Osteoblast (primary cell): ENCODE data around the gene TTLL13. TPM values are rescaled to one million over a fixed set of nuclear protein-coding genes. Genes with fewer than 3 reads are reported as not detected.

ENCODE experiments used
- DNase-seq: peaks from one replicate; pipeline ENCODE4 v3.0.0; 2011; ENCODE audit warnings: low spot score, mixed read lengths; ENCODE audit not compliant: insufficient read length; ENCODE audit errors: missing footprints
- H2AFZ ChIP-seq: 2 replicates; pipeline ENCODE4 v1.6.0; 2011; ENCODE audit warnings: mild to moderate bottlenecking, low read length
- H3K27ac ChIP-seq: 2 replicates; pipeline ENCODE4 v1.5.1; 2011; ENCODE audit warnings: mild to moderate bottlenecking, low read depth, low read length, moderate library complexity
- H3K27me3 ChIP-seq: 2 replicates; pipeline ENCODE4 v1.6.0; 2012; ENCODE audit warnings: mild to moderate bottlenecking, control low read depth, inconsistent platforms, low read length, moderate library complexity; ENCODE audit not compliant: insufficient read depth
- H3K36me3 ChIP-seq: 2 replicates; pipeline ENCODE4 v1.5.1; 2011; ENCODE audit warnings: mild to moderate bottlenecking, low read length, control low read depth, moderate library complexity; ENCODE audit not compliant: insufficient read depth
- H3K4me1 ChIP-seq: 2 replicates; pipeline ENCODE4 v1.5.1; 2011; ENCODE audit warnings: mild to moderate bottlenecking, low read length, control low read depth, moderate library complexity; ENCODE audit not compliant: insufficient read depth
- H3K4me2 ChIP-seq: 2 replicates; pipeline ENCODE4 v1.6.0; 2011; ENCODE audit warnings: mild to moderate bottlenecking, low read length; ENCODE audit not compliant: insufficient read depth
- H3K4me3 ChIP-seq: fragments of 200-600 bp; sonication (generic); 3 replicates; pipeline ENCODE4 v1.5.1; 2012; ENCODE audit warnings: mild to moderate bottlenecking, low read length, inconsistent platforms; ENCODE audit not compliant: insufficient read depth
- H3K79me2 ChIP-seq: 2 replicates; pipeline ENCODE4 v1.6.0; 2012; ENCODE audit warnings: mild to moderate bottlenecking, low read length, control low read depth, inconsistent platforms; ENCODE audit not compliant: insufficient read depth
- H3K9me3 ChIP-seq: 2 replicates; pipeline ENCODE4 v1.5.1; 2011; ENCODE audit warnings: low read depth, low read length, control low read depth
- H4K20me1 ChIP-seq: 2 replicates; pipeline ENCODE4 v1.6.0; 2012; ENCODE audit warnings: mild to moderate bottlenecking, low read length, control low read depth; ENCODE audit not compliant: insufficient read depth
- total RNA-seq: library from RNA; depleted of rRNA; stranded (reverse); fragments of >200 nt; gene quantifications from 2 replicates; pipeline ENCODE4 v1.2.3, GENCODE V29; 2012
- TF ChIP-seq, protein P1 (sequence below): IDR thresholded peaks from 2 replicates; pipeline ENCODE4 v1.5.1; 2011; ENCODE audit warnings: mild to moderate bottlenecking, low read depth, low read length, moderate library complexity; ENCODE audit errors: extremely low read depth

TTLL13 gene
- total RNA-seq, 1 donor = under 0.01 TPM

DNA sequence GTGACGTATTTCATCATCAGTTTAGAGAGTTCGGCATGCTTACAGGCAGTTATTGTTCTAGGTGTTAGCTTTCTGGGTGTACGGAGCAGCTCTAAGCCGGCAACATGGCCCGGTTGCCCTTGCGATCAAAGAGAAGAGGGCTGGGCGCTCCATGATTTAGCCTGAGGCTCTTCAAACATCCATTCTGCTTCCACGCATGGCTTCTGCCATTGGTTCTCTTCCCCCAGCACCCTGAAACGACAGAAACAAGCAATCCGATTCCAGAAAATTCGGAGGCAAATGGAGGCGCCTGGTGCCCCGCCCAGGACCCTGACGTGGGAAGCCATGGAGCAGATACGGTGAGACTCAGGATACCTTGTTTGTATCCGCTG is 16.7 kb downstream of the TTLL13 start:
- Histone ChIP-seq H2AFZ (peak overlapping the region; percentile 98), H3K4me1 (peaks cover 33% of the 10 kb centered on the region), H3K27ac (peak overlapping the region; percentile 93), H3K27me3 (no peaks in the 10 kb centered on the region), H3K4me3 (peak overlapping the region; percentile 95), H3K79me2 (peaks cover 51% of the 10 kb centered on the region), H4K20me1 (peaks cover 26% of the 10 kb centered on the region), H3K36me3 (peaks cover 26% of the 10 kb centered on the region), H3K4me2 (peak overlapping the region; percentile 96), H3K9me3 (no peaks in the 10 kb centered on the region)
- TF ChIP-seq, protein P1, sequence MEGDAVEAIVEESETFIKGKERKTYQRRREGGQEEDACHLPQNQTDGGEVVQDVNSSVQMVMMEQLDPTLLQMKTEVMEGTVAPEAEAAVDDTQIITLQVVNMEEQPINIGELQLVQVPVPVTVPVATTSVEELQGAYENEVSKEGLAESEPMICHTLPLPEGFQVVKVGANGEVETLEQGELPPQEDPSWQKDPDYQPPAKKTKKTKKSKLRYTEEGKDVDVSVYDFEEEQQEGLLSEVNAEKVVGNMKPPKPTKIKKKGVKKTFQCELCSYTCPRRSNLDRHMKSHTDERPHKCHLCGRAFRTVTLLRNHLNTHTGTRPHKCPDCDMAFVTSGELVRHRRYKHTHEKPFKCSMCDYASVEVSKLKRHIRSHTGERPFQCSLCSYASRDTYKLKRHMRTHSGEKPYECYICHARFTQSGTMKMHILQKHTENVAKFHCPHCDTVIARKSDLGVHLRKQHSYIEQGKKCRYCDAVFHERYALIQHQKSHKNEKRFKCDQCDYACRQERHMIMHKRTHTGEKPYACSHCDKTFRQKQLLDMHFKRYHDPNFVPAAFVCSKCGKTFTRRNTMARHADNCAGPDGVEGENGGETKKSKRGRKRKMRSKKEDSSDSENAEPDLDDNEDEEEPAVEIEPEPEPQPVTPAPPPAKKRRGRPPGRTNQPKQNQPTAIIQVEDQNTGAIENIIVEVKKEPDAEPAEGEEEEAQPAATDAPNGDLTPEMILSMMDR = no peak
- DNase-seq = peak; percentile 66

DNA sequence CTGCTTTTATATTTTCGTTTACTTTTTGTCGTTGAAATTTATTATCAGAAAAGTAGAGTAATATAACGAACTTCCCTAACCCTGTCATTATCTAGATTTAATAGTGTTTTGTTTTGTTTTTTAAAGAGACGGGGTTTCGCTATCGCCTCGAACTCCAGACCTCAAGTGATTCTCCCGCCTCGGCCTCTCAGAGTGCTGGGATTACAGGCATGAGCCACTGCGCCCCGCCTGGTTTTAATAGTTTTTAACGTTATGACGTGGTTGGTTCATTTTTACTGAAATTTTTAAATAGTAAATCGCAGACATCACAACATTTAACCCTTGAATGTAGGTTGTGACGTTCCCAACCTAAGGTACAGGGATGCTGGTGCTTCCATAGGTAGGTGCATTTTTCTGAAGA is 17.1 kb downstream of the TTLL13 start:
- H3K27me3 ChIP-seq = no peaks in the 10 kb centered on the region
- H3K4me2 ChIP-seq = peak overlapping the region; percentile 96
- TF ChIP-seq, protein P1 = no peak
- peaks cover 33% of the 10 kb centered on the region for H3K4me1 ChIP-seq
- no peaks in the 10 kb centered on the region for H3K9me3 ChIP-seq
- H2AFZ ChIP-seq = peak overlapping the region; percentile 98
- DNase-seq = no peak
- H4K20me1 ChIP-seq = peaks cover 30% of the 10 kb centered on the region
- peak overlapping the region; percentile 95 for H3K4me3 ChIP-seq
- H3K36me3 ChIP-seq = peaks cover 31% of the 10 kb centered on the region
- peaks cover 55% of the 10 kb centered on the region for H3K79me2 ChIP-seq
- peak overlapping the region; percentile 93 for H3K27ac ChIP-seq

DNA sequence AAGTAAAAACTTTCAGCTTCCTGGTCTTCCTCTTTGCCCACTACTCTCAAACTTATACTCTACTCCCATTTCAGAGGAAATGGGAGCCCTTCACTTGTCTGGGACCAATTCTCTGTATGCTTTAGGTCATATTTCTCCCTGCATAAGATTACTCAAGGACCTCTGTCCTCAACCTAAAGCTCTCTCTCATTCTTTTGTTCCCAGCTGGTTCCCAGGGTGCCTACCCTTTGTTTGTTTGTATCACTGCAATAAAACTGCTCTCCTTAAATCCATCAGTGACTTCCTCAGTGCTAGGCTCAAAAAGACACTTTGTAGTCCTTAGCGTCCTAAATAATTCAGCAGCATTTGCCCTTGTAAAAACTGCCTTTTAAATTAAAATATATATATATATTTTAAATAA is 19.1 kb downstream of the TTLL13 start:
- Histone ChIP-seq H4K20me1 (peaks cover 38% of the 10 kb centered on the region), H3K27ac (no peak overlapping the region), H2AFZ (no peak overlapping the region), H3K36me3 (peaks cover 42% of the 10 kb centered on the region), H3K4me2 (peak overlapping the region; percentile 12), H3K4me3 (no peak overlapping the region), H3K79me2 (peaks cover 73% of the 10 kb centered on the region), H3K27me3 (no peaks in the 10 kb centered on the region), H3K9me3 (no peaks in the 10 kb centered on the region), H3K4me1 (peaks cover 24% of the 10 kb centered on the region)
- no peak for DNase-seq
- TF ChIP-seq, protein P1 = no peak

DNA sequence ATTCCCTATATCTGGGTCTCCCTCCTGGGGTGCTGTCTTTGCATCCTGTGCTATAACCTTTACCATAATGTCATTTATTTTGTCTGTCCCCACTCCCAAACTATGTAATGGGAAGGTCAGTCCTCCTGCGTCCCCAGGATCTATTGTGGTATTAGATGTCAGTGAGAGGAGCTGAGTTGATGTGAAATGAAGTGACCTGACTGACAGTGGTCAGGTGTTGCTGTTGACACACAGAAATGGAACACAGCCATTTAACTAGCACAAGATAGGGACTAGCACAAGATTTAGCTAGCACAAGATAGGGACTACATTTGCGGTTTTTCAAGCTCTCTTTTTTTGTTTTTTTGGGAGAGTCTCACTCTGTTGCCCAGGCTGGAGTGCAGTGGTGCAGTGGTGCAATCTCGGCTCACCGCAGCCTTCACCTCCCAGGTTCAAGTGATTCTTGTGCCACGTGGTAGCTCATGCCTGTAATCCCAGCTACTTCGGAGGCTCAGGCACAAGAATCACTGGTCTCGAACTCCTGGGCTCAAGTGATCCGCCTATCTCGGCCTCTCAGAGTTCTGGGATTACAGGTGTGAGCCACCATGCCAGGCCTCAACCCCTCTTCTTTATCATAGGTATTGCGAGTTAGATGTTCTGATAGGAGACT is 21.3 kb downstream of the TTLL13 start:
- Histone ChIP-seq H3K27ac (no peak overlapping the region), H3K79me2 (peaks cover 73% of the 10 kb centered on the region), H3K36me3 (peaks cover 42% of the 10 kb centered on the region)

More for the DNA sequence above, 21.3 kb downstream of the TTLL13 start:
- no peak overlapping the region for H3K4me3 ChIP-seq
- H3K27me3 ChIP-seq = no peaks in the 10 kb centered on the region
- H2AFZ ChIP-seq = no peak overlapping the region
- no peak overlapping the region for H3K4me2 ChIP-seq
- H3K4me1 ChIP-seq = peaks cover 13% of the 10 kb centered on the region
- H3K9me3 ChIP-seq = no peaks in the 10 kb centered on the region
- DNase-seq = no peak
- peaks cover 38% of the 10 kb centered on the region for H4K20me1 ChIP-seq
- TF ChIP-seq, protein P1 = no peak
